NCI-H1092 treated with DMSO at 0.1 percent for 48 hours (cell line): Measurements from ENCODE around the gene PITPNM2.
"Not testable (repeated sequence)": the region's sequence is repeated elsewhere in the genome, so short reads cannot be mapped to it uniquely, and the experiment has no call there.

ENCODE experiments used
- DNase-seq: peaks from one replicate; lab custom pipeline; 2025; lab: John Stamatoyannopoulos, UW

Gene PITPNM2

GRCh38 chr12:123120452-123121166 is 30.3 kb downstream of the PITPNM2 start:
- DNase-seq, result peak; percentile 10

GRCh38 chr12:123119808-123120207 is 31.1 kb downstream of the PITPNM2 start:
- DNase-seq, result no peak

- peak; percentile 14 for DNase-seq
Measured at GRCh38 chr12:123118497-123118896, 32.4 kb downstream of the PITPNM2 start.

GRCh38 chr12:123115409-123116121 is 35.3 kb downstream of the PITPNM2 start:
- no peak for DNase-seq

- DNase-seq, result no peak
Measured at GRCh38 chr12:123114304-123115083, 36.4 kb downstream of the PITPNM2 start.

GRCh38 chr12:123113026-123113425 is 37.9 kb downstream of the PITPNM2 start:
- peak; percentile 23 for DNase-seq

GRCh38 chr12:123111498-123112165 is 39.3 kb downstream of the PITPNM2 start:
- no peak for DNase-seq

GRCh38 chr12:123109319-123109772 is 41.5 kb downstream of the PITPNM2 start:
- DNase-seq, result no peak

GRCh38 chr12:123108682-123109066 is 42.2 kb downstream of the PITPNM2 start:
- DNase-seq, result no peak

- no peak for DNase-seq
Measured at GRCh38 chr12:123107926-123108681, 42.8 kb downstream of the PITPNM2 start.

- no peak for DNase-seq
Measured at GRCh38 chr12:123106640-123107359, 44.1 kb downstream of the PITPNM2 start.

GRCh38 chr12:123105211-123105826 is 45.6 kb downstream of the PITPNM2 start:
- no peak for DNase-seq

GRCh38 chr12:123104809-123105208 is 46.1 kb downstream of the PITPNM2 start:
- no peak for DNase-seq

GRCh38 chr12:123104094-123104493 is 46.8 kb downstream of the PITPNM2 start:
- not testable (repeated sequence) for DNase-seq

GRCh38 chr12:123102781-123103503 is 47.9 kb downstream of the PITPNM2 start:
- DNase-seq, result no peak

GRCh38 chr12:123102366-123102765 is 48.5 kb downstream of the PITPNM2 start:
- no peak for DNase-seq

GRCh38 chr12:123101526-123101925 is 49.4 kb downstream of the PITPNM2 start:
- DNase-seq, result no peak
